ENCODE data around the gene KDM2A. TPM values are rescaled to one million over a fixed set of nuclear protein-coding genes. Genes with fewer than 3 reads are reported as not detected.

Gene KDM2A
- total and polyA plus RNA-seq, 2 of the 13 experiments (the other 11 are each of a cell fraction or from before 2014, with no cell fraction given), result 31.3 to 31.4 TPM

DNA sequence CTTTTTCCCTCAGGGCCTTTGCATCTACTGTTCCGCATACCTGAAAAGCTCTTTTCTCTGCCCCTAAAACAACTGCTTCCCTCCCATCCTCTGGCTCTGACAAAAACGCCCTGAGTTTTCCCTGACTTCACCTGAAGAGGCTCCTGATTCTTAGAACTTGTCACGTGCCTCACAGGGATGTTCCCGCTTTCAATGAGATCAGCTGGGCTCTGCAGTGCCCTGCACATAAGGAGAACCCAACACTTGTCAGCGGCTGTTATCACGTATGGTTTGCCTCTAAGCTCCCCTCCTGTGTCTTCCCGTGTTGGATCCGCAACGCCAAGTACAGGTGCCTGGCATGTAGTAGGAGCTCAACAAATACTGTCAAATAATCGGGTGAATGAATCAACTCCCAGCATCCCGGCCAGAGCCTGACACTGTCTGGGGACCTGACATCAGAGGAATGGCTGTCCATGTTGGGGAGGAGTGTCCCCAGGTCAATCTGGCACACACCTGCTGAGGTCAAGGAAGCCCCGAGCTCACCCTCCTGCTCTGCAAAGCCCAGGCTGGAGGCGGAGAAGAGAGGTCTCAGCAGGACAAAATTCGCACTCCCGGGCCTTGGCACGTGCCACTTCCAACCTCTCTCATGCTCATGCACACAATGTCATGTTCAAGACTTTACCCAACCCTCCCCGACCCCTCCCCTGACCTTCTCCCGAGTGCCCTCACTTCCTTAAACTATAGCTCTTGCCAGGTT is 143.1 kb downstream of the KDM2A start (continued):
- TF ChIP-seq, protein P1, sequence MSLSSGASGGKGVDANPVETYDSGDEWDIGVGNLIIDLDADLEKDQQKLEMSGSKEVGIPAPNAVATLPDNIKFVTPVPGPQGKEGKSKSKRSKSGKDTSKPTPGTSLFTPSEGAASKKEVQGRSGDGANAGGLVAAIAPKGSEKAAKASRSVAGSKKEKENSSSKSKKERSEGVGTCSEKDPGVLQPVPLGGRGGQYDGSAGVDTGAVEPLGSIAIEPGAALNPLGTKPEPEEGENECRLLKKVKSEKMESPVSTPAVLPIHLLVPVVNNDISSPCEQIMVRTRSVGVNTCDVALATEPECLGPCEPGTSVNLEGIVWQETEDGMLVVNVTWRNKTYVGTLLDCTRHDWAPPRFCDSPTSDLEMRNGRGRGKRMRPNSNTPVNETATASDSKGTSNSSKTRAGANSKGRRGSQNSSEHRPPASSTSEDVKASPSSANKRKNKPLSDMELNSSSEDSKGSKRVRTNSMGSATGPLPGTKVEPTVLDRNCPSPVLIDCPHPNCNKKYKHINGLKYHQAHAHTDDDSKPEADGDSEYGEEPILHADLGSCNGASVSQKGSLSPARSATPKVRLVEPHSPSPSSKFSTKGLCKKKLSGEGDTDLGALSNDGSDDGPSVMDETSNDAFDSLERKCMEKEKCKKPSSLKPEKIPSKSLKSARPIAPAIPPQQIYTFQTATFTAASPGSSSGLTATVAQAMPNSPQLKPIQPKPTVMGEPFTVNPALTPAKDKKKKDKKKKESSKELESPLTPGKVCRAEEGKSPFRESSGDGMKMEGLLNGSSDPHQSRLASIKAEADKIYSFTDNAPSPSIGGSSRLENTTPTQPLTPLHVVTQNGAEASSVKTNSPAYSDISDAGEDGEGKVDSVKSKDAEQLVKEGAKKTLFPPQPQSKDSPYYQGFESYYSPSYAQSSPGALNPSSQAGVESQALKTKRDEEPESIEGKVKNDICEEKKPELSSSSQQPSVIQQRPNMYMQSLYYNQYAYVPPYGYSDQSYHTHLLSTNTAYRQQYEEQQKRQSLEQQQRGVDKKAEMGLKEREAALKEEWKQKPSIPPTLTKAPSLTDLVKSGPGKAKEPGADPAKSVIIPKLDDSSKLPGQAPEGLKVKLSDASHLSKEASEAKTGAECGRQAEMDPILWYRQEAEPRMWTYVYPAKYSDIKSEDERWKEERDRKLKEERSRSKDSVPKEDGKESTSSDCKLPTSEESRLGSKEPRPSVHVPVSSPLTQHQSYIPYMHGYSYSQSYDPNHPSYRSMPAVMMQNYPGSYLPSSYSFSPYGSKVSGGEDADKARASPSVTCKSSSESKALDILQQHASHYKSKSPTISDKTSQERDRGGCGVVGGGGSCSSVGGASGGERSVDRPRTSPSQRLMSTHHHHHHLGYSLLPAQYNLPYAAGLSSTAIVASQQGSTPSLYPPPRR (CRISPR knock-in tag; IDR thresholded peaks at IDR 0.05; ENCODE audit: borderline replicate concordance), result no peak
- TF ChIP-seq, protein P2, sequence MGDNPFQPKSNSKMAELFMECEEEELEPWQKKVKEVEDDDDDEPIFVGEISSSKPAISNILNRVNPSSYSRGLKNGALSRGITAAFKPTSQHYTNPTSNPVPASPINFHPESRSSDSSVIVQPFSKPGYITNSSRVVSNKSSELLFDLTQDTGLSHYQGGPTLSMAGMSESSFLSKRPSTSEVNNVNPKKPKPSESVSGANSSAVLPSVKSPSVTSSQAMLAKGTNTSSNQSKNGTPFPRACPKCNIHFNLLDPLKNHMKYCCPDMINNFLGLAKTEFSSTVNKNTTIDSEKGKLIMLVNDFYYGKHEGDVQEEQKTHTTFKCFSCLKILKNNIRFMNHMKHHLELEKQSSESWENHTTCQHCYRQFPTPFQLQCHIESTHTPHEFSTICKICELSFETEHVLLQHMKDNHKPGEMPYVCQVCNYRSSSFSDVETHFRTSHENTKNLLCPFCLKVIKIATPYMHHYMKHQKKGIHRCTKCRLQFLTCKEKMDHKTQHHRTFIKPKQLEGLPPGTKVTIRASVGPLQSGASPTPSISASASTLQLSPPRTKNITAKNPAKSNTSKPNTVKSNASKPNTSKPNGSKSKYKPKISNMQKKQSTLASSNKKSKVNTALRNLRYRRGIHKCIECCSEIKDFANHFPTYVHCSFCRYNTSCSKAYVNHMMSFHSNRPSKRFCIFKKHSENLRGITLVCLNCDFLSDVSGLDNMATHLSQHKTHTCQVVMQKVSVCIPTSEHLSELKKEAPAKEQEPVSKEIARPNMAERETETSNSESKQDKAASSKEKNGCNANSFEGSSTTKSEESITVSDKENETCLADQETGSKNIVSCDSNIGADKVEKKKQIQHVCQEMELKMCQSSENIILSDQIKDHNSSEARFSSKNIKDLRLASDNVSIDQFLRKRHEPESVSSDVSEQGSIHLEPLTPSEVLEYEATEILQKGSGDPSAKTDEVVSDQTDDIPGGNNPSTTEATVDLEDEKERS (CRISPR knock-in tag; IDR thresholded peaks at IDR 0.05), result no peak
- 0 out of 2 replicates have a peak, but pooled peaks have one; percentile 39 for TF ChIP-seq ZNF607 (CRISPR knock-in tag; IDR thresholded peaks at IDR 0.05; ENCODE audit: borderline replicate concordance)
- no peak for TF ChIP-seq SATB2 (CRISPR knock-in tag; IDR thresholded peaks at IDR 0.05)
- TF ChIP-seq TEAD3 (CRISPR knock-in tag; optimal IDR thresholded peaks at IDR 0.05; ENCODE audit: borderline replicate concordance), result peak; percentile 15
- TF ChIP-seq, protein P3, sequence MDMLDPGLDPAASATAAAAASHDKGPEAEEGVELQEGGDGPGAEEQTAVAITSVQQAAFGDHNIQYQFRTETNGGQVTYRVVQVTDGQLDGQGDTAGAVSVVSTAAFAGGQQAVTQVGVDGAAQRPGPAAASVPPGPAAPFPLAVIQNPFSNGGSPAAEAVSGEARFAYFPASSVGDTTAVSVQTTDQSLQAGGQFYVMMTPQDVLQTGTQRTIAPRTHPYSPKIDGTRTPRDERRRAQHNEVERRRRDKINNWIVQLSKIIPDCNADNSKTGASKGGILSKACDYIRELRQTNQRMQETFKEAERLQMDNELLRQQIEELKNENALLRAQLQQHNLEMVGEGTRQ (IDR thresholded peaks at IDR 0.05; ENCODE audit: low read depth, low read length), result peak; percentile 6; the same call in 1 of the 2 replicates
- TF ChIP-seq, protein P3 (CRISPR knock-in tag; IDR thresholded peaks at IDR 0.05; ENCODE audit: borderline replicate concordance), result no peak
- TF ChIP-seq, protein P4, sequence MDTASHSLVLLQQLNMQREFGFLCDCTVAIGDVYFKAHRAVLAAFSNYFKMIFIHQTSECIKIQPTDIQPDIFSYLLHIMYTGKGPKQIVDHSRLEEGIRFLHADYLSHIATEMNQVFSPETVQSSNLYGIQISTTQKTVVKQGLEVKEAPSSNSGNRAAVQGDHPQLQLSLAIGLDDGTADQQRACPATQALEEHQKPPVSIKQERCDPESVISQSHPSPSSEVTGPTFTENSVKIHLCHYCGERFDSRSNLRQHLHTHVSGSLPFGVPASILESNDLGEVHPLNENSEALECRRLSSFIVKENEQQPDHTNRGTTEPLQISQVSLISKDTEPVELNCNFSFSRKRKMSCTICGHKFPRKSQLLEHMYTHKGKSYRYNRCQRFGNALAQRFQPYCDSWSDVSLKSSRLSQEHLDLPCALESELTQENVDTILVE (CRISPR knock-in tag; IDR thresholded peaks at IDR 0.05), result no peak
- TF ChIP-seq HOXA9 (CRISPR knock-in tag; IDR thresholded peaks at IDR 0.05; ENCODE audit: borderline replicate concordance), result no peak
- TF ChIP-seq ZNF687 (CRISPR knock-in tag; IDR thresholded peaks at IDR 0.05), result peak; percentile 32; the same call in 1 of the 2 replicates
- TF ChIP-seq TOPORS (CRISPR knock-in tag; IDR thresholded peaks at IDR 0.05), result no peak
